Measurements from ENCODE around the gene CST9. TPM values are rescaled to one million over a fixed set of nuclear protein-coding genes. Genes with fewer than 3 reads are reported as not detected.

The CST9 gene
- total and polyA plus RNA-seq, 7 donors, result not detected

DNA sequence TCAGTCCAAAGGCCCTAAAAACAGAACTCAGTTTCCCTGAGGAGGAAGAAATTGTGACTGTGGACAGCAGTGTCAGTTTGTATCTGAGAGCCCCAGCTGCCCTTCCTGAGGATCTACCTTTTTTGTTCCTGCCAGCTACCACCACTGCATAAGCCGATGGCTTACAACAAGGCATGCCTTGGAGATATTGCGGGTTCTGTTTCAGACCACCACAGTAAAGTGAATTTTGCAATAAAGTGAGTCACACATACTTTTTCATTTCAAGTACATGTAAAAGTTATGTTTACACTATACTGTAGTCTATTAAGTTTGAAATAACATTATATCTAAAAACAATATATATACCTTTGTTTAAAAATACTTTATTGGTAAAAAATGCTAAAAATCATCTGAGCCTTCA is 41.6 kb upstream of the CST9 start:
- H3K27me3 ChIP-seq (ENCODE audit: insufficient read depth in 3 of 3, low read length in 2 of 3), result no peaks in the 10 kb centered on the region
- intact Hi-C loops (cut with DNase I), result no loop called here
- H3K27ac ChIP-seq, result no peak overlapping the region
- no peaks in the 10 kb centered on the region for H3K36me3 ChIP-seq (ENCODE audit: insufficient read depth in 1 of 2, low read depth in 1 of 2)
- H3K4me1 ChIP-seq, result peaks cover 9% of the 10 kb centered on the region
- H3K4me3 ChIP-seq, result no peak overlapping the region
- TF ChIP-seq, protein P1, sequence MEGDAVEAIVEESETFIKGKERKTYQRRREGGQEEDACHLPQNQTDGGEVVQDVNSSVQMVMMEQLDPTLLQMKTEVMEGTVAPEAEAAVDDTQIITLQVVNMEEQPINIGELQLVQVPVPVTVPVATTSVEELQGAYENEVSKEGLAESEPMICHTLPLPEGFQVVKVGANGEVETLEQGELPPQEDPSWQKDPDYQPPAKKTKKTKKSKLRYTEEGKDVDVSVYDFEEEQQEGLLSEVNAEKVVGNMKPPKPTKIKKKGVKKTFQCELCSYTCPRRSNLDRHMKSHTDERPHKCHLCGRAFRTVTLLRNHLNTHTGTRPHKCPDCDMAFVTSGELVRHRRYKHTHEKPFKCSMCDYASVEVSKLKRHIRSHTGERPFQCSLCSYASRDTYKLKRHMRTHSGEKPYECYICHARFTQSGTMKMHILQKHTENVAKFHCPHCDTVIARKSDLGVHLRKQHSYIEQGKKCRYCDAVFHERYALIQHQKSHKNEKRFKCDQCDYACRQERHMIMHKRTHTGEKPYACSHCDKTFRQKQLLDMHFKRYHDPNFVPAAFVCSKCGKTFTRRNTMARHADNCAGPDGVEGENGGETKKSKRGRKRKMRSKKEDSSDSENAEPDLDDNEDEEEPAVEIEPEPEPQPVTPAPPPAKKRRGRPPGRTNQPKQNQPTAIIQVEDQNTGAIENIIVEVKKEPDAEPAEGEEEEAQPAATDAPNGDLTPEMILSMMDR (IDR thresholded peaks at IDR 0.05), result no peak
- H3K9me3 ChIP-seq, result no peaks in the 10 kb centered on the region
- WGBS, 3 donors, result 90 to 96% (median 92%) methylated on average over 2 of the region's 2 CpGs
- ATAC-seq (no peak), DNase-seq (no peak)

GRCh38 chr20:23646106-23646873 is 40.6 kb upstream of the CST9 start:
- Histone ChIP-seq H3K4me1 (peaks cover 18% of the 10 kb centered on the region), H3K27me3 (ENCODE audit: insufficient read depth in 3 of 3, low read length in 2 of 3) (no peaks in the 10 kb centered on the region), H3K27ac (no peak overlapping the region), H3K4me3 (no peak overlapping the region), H3K9me3 (no peaks in the 10 kb centered on the region), H3K36me3 (ENCODE audit: insufficient read depth in 1 of 2, low read depth in 1 of 2) (no peaks in the 10 kb centered on the region)
- TF ChIP-seq, protein P1 (IDR thresholded peaks at IDR 0.05), result no peak
- intact Hi-C loops (cut with DNase I), result no loop called here
- ATAC-seq (no peak), DNase-seq (no peak)
- WGBS, 3 donors, result 69 to 72% (median 71%) methylated on average over 4 of the region's 4 CpGs

DNA sequence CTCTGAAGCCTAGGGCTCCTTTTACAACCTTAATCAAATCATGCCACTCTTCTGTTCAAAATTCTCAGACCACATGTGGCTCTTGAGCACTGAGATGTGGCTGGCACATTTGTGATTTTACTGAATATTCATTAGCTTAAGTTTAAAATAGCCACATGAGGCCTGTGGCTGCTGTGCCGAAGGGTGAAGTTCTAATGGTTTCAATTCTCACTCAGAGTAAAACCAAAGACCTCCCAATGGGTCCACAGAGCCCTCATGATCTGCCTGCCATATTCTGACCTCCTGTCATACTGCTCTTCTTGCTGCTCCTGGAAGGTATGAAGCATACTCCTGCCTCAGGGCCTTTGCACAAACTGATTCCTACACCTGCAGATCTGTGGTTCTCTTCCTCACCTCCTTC is 39.9 kb upstream of the CST9 start:
- H3K9me3 ChIP-seq, result no peaks in the 10 kb centered on the region
- intact Hi-C loops (cut with DNase I), result no loop called here
- WGBS, 3 donors, result 77 to 94% (median 89%) methylated on average over 1 of the region's 1 CpG
- ATAC-seq (no peak), DNase-seq (no peak)
- no peak overlapping the region for H3K27ac ChIP-seq
- peaks cover 26% of the 10 kb centered on the region for H3K4me1 ChIP-seq
- H3K27me3 ChIP-seq (ENCODE audit: insufficient read depth in 3 of 3, low read length in 2 of 3), result no peaks in the 10 kb centered on the region
- no peaks in the 10 kb centered on the region for H3K36me3 ChIP-seq (ENCODE audit: insufficient read depth in 1 of 2, low read depth in 1 of 2)
- no peak overlapping the region for H3K4me3 ChIP-seq
- TF ChIP-seq, protein P1 (IDR thresholded peaks at IDR 0.05), result no peak

- TF ChIP-seq, protein P1 (IDR thresholded peaks at IDR 0.05), result no peak
- DNase-seq (no peak), ATAC-seq (no peak)
- Histone ChIP-seq H3K36me3 (ENCODE audit: insufficient read depth in 1 of 2, low read depth in 1 of 2) (no peaks in the 10 kb centered on the region), H3K9me3 (no peaks in the 10 kb centered on the region), H3K4me1 (peaks cover 33% of the 10 kb centered on the region), H3K27me3 (ENCODE audit: insufficient read depth in 3 of 3, low read length in 2 of 3) (no peaks in the 10 kb centered on the region), H3K4me3 (no peak overlapping the region), H3K27ac (no peak overlapping the region)
- WGBS, 3 donors, result 97 to 99% (median 99%) methylated on average over 7 of the region's 7 CpGs
- intact Hi-C loops (cut with DNase I), result no loop called here
Observed at GRCh38 chr20:23644164-23644563, 38.4 kb upstream of the CST9 start.

DNA sequence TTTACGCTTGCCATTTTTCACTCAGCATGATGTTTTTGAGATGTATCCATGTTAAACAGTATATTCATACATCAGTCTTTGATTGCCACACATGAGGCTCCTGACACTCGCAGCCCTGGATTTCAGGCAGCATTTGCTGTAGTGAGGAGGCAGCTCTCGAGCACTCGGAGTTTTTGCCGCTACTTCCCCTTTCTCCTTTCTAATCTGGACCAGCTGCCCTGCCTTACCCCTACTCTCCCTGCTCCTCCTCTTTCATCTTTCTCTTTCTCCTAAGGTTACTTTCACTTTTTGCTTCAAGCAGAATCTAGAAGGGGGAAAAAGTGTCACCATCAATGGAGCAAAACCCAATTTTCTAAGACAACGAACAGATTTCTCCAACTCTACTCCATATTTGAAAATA is 37.9 kb upstream of the CST9 start:
- Histone ChIP-seq H3K9me3 (no peaks in the 10 kb centered on the region), H3K27ac (no peak overlapping the region), H3K27me3 (ENCODE audit: insufficient read depth in 3 of 3, low read length in 2 of 3) (no peaks in the 10 kb centered on the region), H3K36me3 (ENCODE audit: insufficient read depth in 1 of 2, low read depth in 1 of 2) (no peaks in the 10 kb centered on the region), H3K4me3 (no peak overlapping the region), H3K4me1 (peaks cover 33% of the 10 kb centered on the region)
- DNase-seq (no peak), ATAC-seq (no peak)
- intact Hi-C loops (cut with DNase I), result no loop called here
- WGBS, 3 donors, result 83 to 91% (median 88%) methylated on average over 6 of the region's 6 CpGs
- TF ChIP-seq, protein P1 (IDR thresholded peaks at IDR 0.05), result no peak

All from psoas muscle (tissue), 8 donors.